BJ (cell line): ENCODE data around the gene KIRREL3. TPM values are rescaled to one million over a fixed set of nuclear protein-coding genes. Genes with fewer than 3 reads are reported as not detected.
"Not testable (repeated sequence)": the region's sequence is repeated elsewhere in the genome, so short reads cannot be mapped to it uniquely, and the experiment has no call there.

Source experiments
- CTCF ChIA-PET: fragments of 350-600 bp; formaldehyde crosslinking; extraction: SDS; loops from one replicate; lab custom pipeline; 2021; ENCODE audit warnings: antibody characterized with exemption, inconsistent platforms; lab: Yijun Ruan, JAX
- POLR2A ChIA-PET: fragments of 300-600 bp; sonication (Branson Sonifier 250); formaldehyde crosslinking; extraction: SDS; loops from one replicate; lab custom pipeline; 2021; ENCODE audit warnings: antibody characterized with exemption; lab: Charles Lee
- DNase-seq: peaks from one replicate; pipeline ENCODE4 v3.0.0-alpha.2; 2011; ENCODE audit warnings: low read depth
- H3K27me3 ChIP-seq: 2 replicates; pipeline ENCODE4 v1.6.0; 2011; ENCODE audit warnings: low read length; ENCODE audit not compliant: control insufficient read depth, insufficient read depth
- H3K36me3 ChIP-seq: 2 replicates; pipeline ENCODE4 v1.5.1; 2011; ENCODE audit warnings: low read length; ENCODE audit not compliant: control insufficient read depth, insufficient read depth
- H3K4me3 ChIP-seq: 2 replicates; pipeline ENCODE4 v1.5.1; 2011; ENCODE audit warnings: low read depth, mild to moderate bottlenecking, control low read depth, low read length
- polyA plus RNA-seq: library from polyadenylated mRNA; depleted of rRNA; stranded (reverse); fragments of >200 nt; gene quantifications from 2 replicates; pipeline ENCODE4 v1.2.3, GENCODE V29; 2011
- TF ChIP-seq, protein P1 (sequence below): IDR thresholded peaks from 2 replicates; pipeline ENCODE4 v1.5.1; 2011; ENCODE audit warnings: low read depth, mild to moderate bottlenecking, control low read depth, inconsistent platforms, low read length, moderate library complexity; ENCODE audit not compliant: insufficient read depth

KIRREL3 gene
- polyA plus RNA-seq, 1 experiment = 19.6 TPM

- ChIA-PET POLR2A (no interaction called here), CTCF (no interaction called here)
- no peaks in the 10 kb centered on the region for H3K27me3 ChIP-seq
- TF ChIP-seq, protein P1, sequence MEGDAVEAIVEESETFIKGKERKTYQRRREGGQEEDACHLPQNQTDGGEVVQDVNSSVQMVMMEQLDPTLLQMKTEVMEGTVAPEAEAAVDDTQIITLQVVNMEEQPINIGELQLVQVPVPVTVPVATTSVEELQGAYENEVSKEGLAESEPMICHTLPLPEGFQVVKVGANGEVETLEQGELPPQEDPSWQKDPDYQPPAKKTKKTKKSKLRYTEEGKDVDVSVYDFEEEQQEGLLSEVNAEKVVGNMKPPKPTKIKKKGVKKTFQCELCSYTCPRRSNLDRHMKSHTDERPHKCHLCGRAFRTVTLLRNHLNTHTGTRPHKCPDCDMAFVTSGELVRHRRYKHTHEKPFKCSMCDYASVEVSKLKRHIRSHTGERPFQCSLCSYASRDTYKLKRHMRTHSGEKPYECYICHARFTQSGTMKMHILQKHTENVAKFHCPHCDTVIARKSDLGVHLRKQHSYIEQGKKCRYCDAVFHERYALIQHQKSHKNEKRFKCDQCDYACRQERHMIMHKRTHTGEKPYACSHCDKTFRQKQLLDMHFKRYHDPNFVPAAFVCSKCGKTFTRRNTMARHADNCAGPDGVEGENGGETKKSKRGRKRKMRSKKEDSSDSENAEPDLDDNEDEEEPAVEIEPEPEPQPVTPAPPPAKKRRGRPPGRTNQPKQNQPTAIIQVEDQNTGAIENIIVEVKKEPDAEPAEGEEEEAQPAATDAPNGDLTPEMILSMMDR = no peak
- H3K36me3 ChIP-seq = no peaks in the 10 kb centered on the region
- H3K4me3 ChIP-seq = no peak overlapping the region
- no peak for DNase-seq
Observed at GRCh38 chr11:126400479-126400878, 600.1 kb downstream of the KIRREL3 start.

- Histone ChIP-seq H3K36me3 (no peaks in the 10 kb centered on the region), H3K27me3 (no peaks in the 10 kb centered on the region), H3K4me3 (no peak overlapping the region)
- DNase-seq = no peak
- CTCF ChIA-PET = no interaction called here
- TF ChIP-seq, protein P1 = no peak
- POLR2A ChIA-PET = no interaction called here
Observed at GRCh38 chr11:126400019-126400418, 600.6 kb downstream of the KIRREL3 start.

GRCh38 chr11:126398721-126399120 lies 601.8 kb downstream of the KIRREL3 start:
- no peaks in the 10 kb centered on the region for H3K27me3 ChIP-seq
- POLR2A ChIA-PET = no interaction called here
- TF ChIP-seq, protein P1 = no peak
- H3K36me3 ChIP-seq = no peaks in the 10 kb centered on the region
- DNase-seq = no peak
- CTCF ChIA-PET = interaction anchor here (1.9 kb wide), 1 partner anchor 11 kb away, joined by 4 read pairs; no protein-coding TSS in a partner anchor
- no peak overlapping the region for H3K4me3 ChIP-seq

- CTCF ChIA-PET = interaction anchor here (1.9 kb wide), 1 partner anchor 11 kb away, joined by 4 read pairs; no protein-coding TSS in a partner anchor
- TF ChIP-seq, protein P1 = no peak
Observed at GRCh38 chr11:126398296-126398695, 602.3 kb downstream of the KIRREL3 start.

GRCh38 chr11:126396965-126397364 lies 603.6 kb downstream of the KIRREL3 start:
- POLR2A ChIA-PET = no interaction called here
- no peak for DNase-seq
- CTCF ChIA-PET = no interaction called here
- Histone ChIP-seq H3K27me3 (no peaks in the 10 kb centered on the region), H3K4me3 (no peak overlapping the region), H3K36me3 (no peaks in the 10 kb centered on the region)
- TF ChIP-seq, protein P1 = no peak

More at GRCh38 chr11:126398296-126398695, 602.3 kb downstream of the KIRREL3 start:
- POLR2A ChIA-PET = no interaction called here
- Histone ChIP-seq H3K4me3 (no peak overlapping the region), H3K27me3 (no peaks in the 10 kb centered on the region), H3K36me3 (no peaks in the 10 kb centered on the region)
- no peak for DNase-seq

DNA sequence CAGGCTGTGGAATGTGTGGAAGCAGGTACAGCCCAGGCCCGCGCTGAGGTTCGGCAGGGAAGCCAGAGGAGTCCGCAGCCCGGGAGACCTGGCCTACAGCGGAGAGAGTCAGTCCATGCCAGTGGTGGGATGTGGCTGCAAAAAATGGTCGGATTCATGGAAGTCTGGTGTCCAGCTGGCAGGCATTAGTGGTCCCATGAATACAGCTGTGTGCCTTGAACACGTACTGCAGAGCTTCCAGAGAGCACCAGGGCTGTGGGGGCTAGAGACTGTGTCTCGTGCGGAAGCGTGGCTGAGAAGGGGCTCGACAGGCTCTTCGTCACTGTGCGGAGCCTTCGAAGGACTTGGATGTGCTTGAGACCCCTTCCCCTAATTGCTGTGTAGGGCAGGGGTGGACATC lies 604.3 kb downstream of the KIRREL3 start:
- CTCF ChIA-PET = not testable (repeated sequence)

DNA sequence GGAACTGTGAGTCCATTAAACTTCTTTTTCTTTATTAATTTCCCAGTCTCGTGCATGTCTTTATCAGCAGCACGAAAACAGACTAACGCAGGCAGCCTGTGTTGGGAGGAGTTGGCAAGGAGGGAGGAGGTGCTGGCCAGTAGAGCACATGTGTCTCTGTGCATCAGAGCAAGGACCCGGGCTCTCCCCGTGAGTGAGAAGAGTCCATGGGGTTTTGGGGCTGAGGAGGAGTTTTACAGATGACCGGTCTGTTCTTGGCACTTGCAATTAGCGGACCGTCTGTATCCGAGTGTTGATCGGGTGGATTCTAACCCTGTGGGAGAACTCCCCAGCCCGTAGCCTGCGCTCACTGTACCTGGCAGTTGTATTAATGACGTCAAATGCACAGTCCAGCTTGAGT lies 604.8 kb downstream of the KIRREL3 start:
- DNase-seq, CTCF ChIA-PET, H3K27me3 ChIP-seq, H3K4me3 ChIP-seq, POLR2A ChIA-PET, H3K36me3 ChIP-seq: not testable (repeated sequence)

More for the DNA sequence above, 604.3 kb downstream of the KIRREL3 start:
- H3K27me3 ChIP-seq, H3K4me3 ChIP-seq, DNase-seq, H3K36me3 ChIP-seq, POLR2A ChIA-PET: not testable (repeated sequence)

GRCh38 chr11:126394634-126395072 lies 605.9 kb downstream of the KIRREL3 start:
- POLR2A ChIA-PET, DNase-seq, H3K27me3 ChIP-seq, H3K4me3 ChIP-seq, H3K36me3 ChIP-seq: not testable (repeated sequence)
- CTCF ChIA-PET = interaction anchor here (0.5 to 1.4 kb wide), 3 partner anchors 8 to 88 kb away, joined by 3 read pairs; no protein-coding TSS in a partner anchor
